ENCODE results near the gene PPP1R9B.

The PPP1R9B gene

GRCh38 chr17:50167371-50167770 lies 16.9 kb upstream of the PPP1R9B start:
- no peak for TF ChIP-seq CTCF (IDR thresholded peaks at IDR 0.05; ENCODE audit: insufficient read depth, low read depth, low read length, missing control alignments)
- H3K4me3 ChIP-seq (ENCODE audit: low read length): no peak overlapping the region
- no peak for DNase-seq (ENCODE audit: low read depth)

GRCh38 chr17:50166518-50167181 lies 16.2 kb upstream of the PPP1R9B start:
- H3K4me3 ChIP-seq (ENCODE audit: low read length): no peak overlapping the region

GRCh38 chr17:50165867-50166517 lies 15.5 kb upstream of the PPP1R9B start, which contains the start of gene SGCA:
Gene SGCA, plus strand, starts transcription at chr17:50166005. Its CDS starts 36 bp downstream, at chr17:50166041.
- no peak within 1 kb of the TSS for H3K4me3 ChIP-seq (ENCODE audit: low read length)
- no peak for TF ChIP-seq CTCF (IDR thresholded peaks at IDR 0.05; ENCODE audit: insufficient read depth, low read depth, low read length, missing control alignments)
- no peak for DNase-seq (ENCODE audit: low read depth)

More at GRCh38 chr17:50166518-50167181, 16.2 kb upstream of the PPP1R9B start:
- no peak for DNase-seq (ENCODE audit: low read depth)
- no peak for TF ChIP-seq CTCF (IDR thresholded peaks at IDR 0.05; ENCODE audit: insufficient read depth, low read depth, low read length, missing control alignments)

- no peak for TF ChIP-seq CTCF (IDR thresholded peaks at IDR 0.05; ENCODE audit: insufficient read depth, low read depth, low read length, missing control alignments)
- DNase-seq (ENCODE audit: low read depth): no peak
- H3K4me3 ChIP-seq (ENCODE audit: low read length): no peak overlapping the region
Measured at GRCh38 chr17:50165466-50165865, 15.0 kb upstream of the PPP1R9B start.

- H3K4me3 ChIP-seq (ENCODE audit: low read length): no peak overlapping the region
- TF ChIP-seq CTCF (IDR thresholded peaks at IDR 0.05; ENCODE audit: insufficient read depth, low read depth, low read length, missing control alignments): no peak
- no peak for DNase-seq (ENCODE audit: low read depth)
Measured at GRCh38 chr17:50165066-50165465, 14.6 kb upstream of the PPP1R9B start.

GRCh38 chr17:50164697-50164988 lies 14.2 kb upstream of the PPP1R9B start:
- no peak overlapping the region for H3K4me3 ChIP-seq (ENCODE audit: low read length)
- no peak for TF ChIP-seq CTCF (IDR thresholded peaks at IDR 0.05; ENCODE audit: insufficient read depth, low read depth, low read length, missing control alignments)
- DNase-seq (ENCODE audit: low read depth): no peak

Data from epithelial cell of esophagus (primary cell).